NT2/D1 (cell line): Measurements from ENCODE around the gene IFNB1.

Source experiments
- SUZ12 ChIP-seq: IDR thresholded peaks from 2 replicates; pipeline ENCODE4 v1.6.1; 2011; ENCODE audit not compliant: insufficient read length, insufficient read depth; ENCODE audit errors: extremely low read depth
- YY1 ChIP-seq: IDR thresholded peaks from 2 replicates; pipeline ENCODE4 v1.6.1; 2011; ENCODE audit not compliant: insufficient read length, insufficient read depth
- ZNF274 ChIP-seq: IDR thresholded peaks from 2 replicates; pipeline ENCODE4 v1.6.1; 2011; ENCODE audit warnings: mild to moderate bottlenecking, low read depth, low read length

DNA sequence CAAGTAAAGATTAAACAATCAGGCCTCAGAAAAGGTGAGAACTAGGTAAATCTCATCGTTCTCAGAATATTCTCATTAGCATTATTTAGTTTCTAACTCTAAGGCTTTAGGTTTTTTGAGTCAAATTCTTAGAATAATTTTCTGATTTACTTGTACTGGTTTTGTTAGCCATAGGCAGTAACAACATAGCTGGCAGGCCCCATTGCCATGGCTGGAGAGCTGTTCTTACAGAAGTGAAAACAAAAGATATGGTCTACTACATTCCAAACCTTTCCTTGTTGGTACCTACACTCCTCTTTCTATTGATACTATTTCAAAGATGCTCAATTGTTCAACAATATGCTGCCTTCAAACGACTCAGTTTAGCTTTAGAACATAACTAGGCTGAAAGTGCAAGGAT is 36.6 kb upstream of the IFNB1 start:
- TF ChIP-seq SUZ12 (no peak), ZNF274 (no peak), YY1 (no peak)
